ENCODE data around the gene REN.

The REN gene

DNA sequence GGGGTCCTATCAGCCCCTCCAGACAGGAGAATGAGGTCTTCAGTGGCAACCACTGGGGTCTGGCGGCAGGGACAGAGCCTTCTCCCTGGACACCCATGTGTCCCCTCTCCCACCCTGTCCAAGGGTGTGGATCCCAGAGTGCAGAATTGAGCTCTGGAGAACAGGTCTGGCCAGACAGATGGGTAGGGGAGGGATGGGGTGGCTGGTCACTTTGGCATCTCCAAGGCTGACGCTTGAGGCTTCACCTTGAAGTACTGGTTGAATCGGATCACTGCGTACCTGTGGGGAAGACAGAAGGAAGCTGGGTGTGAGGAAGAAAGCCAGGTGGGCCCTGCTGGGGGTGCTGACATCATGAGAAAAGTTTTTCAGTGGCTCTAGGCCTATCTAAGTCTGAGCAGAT, 34.2 kb downstream of the REN start:
- DNase-seq (ENCODE audit: low spot score) = no peak

DNA sequence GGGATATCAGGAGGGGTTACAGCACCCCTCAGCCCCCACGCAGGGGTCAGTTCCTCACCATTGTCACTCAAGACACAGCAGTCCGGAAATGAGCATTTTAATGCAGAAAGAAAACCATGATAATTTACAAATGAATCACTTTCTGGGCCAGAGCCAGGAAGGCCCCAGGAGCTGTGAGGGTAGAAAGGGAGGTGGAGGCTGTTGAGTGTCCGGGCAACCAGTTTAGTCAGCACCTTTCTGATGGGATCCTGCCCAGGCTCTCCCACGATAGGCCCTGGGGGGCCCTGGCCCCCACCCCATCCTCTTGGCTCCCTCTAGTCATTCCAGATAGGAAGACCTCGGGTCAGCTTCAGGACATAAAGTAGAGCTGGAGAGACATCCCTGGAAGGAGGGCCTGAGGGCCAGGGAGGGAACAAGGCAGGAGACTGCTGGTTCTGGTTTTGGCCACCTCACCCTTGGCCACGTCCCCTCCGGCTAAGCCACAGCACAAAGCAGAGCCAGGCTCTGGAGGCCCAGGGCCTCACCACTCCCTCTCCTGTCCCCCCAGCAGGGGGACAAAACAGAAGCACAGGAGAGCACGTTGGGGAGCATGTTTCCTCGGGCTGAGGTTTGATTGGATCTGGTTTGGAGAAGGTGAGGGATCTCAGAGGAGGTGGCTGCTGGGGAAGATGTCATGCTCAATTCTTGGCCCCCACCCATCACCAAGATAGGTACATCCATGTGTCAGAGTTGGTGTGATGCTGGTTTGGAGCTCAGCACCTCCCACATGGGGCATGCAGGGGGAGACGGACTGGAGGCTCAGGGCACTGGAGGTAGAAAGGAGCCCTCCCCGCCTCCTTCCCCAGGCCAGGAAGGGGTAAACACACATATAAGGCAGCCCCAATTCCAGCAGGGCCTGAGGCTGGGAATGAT, 34.9 kb downstream of the REN start:
- DNase-seq (ENCODE audit: low spot score) = no peak

DNA sequence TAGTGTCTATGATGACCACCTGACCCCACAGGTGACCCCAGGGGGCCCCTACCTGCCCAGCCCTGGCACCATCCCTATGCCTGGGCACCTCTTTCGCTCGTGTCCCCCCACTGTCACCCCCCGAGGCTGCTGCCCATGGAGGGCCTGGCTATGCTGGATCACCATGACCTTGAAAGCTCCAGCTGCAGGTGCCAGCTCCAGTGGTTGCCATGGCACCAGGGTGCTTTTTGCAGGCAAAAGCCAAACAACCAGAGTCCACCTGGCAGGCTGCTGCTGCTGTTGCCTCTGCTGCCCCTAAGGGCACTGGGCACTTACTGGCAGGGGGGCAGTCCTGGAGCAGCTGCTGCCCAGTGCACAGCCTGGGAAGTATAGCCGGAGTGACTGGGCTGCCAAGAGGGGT, 36.0 kb downstream of the REN start:
- no peak for DNase-seq (ENCODE audit: low spot score)

DNA sequence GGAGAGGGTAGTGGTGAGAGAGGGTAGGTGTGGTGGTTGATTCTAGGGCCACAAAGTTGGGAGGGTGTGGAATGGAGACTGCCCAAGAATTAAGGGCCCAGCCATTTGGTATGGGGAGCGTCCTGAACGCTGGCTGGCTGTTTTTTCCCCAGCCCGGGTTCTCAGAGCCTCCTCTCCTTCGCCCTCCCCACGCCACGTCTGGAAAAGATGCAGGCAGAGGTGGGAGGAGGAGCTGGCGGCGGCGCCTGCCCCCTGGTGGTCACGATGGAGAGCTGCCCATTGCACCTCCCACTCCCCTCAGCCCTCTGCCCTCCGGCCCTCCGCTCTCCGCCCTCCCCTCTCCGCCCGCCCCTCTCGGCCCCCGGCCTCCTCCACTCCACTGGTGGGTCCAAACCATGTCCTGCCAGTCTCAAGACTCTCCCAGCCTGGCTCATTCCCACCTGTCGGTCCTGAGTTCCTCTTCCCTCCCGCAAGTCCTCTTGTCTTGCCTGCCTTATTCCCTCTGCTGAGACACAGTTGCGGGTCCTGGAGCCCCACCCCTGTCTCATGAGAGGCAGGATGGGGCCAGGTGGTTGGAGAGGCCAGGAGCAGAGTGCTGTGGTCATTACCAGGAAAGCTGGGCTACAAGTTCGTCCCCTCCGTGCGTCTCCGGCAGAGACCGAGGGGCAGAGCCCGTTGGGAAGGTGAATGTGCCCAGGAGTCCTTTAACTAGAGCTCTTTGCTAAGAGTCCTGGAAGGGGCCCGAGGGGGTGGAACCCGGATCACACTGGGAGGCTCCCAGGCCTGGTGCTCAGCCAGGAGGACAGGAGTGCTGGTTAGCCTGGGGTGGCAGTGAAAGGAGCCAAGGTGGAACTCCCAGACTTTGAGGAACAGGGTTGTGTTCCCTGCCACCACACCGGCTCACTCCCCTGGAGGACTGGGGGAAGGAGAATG, 36.9 kb downstream of the REN start:
- DNase-seq (ENCODE audit: low spot score) = peak; percentile 88

DNA sequence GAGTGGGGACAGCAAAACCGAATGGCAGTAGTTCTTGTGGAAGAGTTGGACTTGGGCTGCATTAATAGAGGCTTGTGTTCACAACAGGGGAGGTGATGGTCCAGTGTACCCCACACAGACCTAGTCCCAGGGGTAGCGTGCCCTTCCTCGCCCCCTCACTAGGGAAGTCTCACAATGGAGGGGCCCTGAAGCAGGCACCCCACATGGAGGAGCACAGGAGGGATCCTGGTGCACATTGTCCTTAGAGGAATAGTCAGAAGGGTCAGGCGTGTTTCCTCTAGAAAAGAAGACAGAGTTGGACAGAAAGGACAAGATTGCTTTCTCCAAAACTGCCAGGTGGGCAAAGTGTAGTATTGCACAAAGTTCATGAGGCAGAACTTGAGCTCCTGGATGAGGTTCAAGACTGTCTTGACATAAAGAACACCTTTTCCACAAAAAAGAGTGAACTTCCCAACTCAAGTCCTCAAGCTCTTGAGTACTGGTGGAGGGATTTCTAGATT, 37.6 kb downstream of the REN start:
- no peak for DNase-seq (ENCODE audit: low spot score)

DNA sequence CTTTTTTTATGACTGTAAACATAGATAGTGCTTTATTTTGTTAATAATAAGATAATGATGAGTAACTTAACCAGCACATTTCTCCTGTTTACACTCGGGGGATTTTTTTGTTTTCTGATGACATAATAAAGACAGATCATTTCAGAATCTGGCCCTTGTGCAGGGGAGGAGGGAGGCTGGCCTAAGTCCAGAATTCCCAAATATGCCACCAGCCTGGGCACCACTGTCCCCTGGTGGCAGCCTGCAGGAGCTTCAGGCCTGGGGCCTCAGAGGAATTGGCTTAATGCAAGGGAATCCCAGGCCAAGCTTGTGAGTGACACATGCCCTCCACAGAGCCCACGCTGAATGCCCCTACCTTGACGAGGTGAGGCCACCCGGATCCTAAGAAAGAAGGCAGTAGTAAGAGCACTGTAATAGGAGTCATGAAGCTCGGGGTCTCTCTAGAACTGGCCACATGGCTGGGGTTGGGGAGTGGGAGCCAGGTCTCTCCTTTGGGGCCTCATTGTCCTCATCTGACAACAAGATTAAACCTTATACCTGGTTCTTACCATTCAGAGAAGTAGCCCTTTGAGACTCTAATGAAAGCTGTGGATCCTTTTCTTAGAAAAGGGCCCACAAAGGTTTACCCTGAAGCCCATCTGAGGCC, 38.4 kb downstream of the REN start:
- DNase-seq (ENCODE audit: low spot score) = peak; percentile 78

DNA sequence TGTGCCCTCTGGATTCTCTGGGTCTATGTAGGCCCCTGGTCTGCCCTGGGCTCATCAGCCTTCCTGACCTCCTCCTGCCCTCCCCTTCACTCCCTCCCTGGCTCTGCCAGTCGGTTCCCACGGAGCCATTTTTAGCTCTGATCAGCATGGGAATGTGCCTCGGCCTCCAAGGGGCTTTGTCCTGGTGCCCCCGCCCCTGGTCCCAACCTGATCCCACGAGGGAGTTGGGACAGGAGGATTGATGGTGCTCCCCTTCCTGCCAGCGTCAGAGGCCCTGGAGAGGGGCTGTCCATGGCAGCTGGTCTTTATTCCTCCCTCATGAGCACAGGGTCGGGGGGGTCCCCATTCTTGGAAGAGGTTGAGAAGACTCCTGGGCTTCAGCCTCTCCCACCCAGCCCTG, 39.2 kb downstream of the REN start:
- DNase-seq (ENCODE audit: low spot score) = no peak

DNA sequence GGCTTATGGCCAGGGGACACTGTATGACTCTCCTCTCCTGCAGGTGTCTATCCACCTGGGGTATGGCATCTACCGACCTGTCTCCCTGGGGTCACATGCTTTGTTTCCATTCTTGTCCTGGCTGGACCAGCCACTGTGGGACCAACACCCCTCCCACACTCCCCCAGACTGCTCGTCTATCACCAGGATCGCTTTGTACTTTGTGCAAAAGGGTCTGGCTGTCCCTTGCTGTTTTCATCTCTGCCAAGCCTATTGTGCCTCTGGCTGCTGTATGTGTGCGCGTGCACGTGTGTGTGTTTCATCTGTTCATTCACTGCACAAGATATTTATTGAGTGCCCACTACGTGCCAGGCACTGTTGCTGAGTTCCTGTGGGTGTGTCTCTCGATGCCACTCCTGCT, 39.8 kb downstream of the REN start:
- DNase-seq (ENCODE audit: low spot score) = no peak

DNA sequence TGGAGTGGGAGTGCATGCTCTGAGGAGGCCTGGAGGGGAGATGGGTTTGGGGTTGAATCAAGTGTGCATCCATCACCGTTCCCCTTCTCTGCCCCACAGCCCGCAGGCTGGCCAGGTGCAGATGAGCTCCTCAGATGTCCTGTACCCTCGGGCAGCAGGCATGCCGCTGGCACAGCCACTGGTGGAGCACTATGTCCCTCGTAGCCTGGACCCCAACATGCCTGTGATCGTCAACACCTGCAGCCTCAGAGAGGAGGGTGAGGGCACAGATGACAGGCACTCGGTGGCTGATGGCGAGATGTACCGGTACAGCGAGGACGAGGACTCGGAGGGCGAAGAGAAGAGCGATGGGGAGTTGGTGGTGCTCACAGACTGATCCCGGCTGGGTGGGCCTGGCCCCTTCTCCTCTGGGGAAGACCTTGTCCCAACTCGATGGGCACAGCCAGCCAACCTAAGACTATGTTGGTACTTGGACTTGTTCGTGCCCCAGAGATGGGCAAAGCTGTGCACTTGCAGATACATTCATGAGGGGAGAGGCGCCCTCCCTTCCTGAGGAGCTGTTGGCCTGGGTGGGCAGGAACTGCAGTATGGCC, 40.3 kb downstream of the REN start:
- DNase-seq (ENCODE audit: low spot score) = no peak

DNA sequence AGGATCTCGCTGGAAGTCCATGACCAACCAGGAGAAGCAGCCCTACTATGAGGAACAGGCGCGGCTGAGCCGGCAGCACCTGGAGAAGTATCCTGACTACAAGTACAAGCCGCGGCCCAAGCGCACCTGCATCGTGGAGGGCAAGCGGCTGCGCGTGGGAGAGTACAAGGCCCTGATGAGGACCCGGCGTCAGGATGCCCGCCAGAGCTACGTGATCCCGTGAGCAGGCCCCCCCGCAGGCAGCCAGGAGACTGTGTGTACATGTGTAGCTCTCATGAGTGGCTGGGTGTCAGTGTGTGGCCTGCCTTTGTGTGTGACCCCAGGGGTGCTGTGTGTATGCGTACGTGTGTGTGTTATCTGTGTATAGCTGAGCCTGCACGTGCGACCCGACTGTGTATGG, 41.5 kb downstream of the REN start:
- no peak for DNase-seq (ENCODE audit: low spot score)

DNA sequence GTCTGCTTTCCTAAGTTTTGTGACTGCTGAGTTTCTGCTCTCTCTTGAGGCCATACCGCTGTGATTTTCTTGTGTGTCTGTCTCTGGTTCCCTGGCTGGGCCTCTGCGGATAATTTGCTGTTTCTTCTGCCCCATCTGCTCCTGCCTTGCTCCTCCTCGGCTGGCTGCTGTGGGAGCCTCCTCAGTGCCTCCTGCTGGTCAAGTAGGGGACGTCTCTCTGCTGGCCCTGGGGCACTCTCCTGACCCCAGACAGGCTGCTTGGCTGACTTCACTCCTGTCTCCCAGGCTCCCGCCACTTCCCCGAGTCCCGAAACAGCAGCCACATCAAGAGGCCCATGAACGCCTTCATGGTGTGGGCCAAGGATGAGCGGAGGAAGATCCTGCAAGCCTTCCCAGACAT, 42.8 kb downstream of the REN start:
- DNase-seq (ENCODE audit: low spot score) = peak; percentile 69

DNA sequence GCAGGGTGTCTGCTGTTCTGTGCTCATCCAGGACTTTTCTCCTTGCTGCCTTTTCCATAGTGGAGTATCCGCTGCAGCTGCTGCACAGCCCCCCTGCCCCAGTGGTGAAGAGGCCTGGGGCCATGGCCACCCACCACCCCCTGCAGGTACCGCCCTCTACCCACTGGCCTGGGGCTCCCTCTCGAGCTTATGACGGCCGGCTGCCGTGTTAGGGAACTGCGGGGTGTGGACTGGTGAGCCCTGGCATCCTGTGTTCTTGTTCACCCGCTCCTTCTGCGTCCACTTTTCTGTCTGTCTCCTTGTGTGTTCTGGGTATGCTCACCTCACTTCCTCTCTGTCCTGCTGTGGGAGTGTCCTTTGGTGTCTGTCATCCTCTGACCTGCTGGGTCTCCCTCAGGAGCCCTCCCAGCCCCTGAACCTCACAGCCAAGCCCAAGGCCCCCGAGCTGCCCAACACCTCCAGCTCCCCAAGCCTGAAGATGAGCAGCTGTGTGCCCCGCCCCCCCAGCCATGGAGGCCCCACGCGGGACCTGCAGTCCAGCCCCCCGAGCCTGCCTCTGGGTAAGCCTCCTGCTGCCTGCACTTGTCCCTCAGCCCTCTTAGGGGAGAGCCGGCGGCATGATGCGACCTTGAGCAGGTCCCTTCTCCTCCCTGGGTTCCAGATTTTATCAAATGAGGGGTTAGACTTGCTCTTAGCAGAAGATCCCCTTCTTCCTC, 44.1 kb downstream of the REN start:
- no peak for DNase-seq (ENCODE audit: low spot score)

DNA sequence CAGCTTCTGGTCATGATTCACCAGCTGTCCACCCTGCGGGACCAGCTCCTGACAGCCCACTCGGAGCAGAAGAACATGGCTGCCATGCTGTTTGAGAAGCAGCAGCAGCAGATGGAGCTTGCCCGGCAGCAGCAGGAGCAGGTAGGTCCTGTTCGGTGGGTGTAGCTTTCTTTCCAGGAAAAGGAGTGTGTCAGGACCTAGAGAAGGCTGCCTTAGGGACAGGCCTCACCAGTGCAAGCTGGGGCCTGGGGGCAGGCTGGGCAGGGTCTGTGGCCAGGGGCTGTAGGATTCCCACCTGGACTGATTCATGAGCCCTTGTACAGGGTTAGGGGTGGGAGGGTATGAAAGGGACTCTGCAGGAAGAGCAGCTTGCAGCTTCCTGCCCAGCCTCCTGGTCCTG, 49.6 kb downstream of the REN start:
- no peak for DNase-seq (ENCODE audit: low spot score)

DNA sequence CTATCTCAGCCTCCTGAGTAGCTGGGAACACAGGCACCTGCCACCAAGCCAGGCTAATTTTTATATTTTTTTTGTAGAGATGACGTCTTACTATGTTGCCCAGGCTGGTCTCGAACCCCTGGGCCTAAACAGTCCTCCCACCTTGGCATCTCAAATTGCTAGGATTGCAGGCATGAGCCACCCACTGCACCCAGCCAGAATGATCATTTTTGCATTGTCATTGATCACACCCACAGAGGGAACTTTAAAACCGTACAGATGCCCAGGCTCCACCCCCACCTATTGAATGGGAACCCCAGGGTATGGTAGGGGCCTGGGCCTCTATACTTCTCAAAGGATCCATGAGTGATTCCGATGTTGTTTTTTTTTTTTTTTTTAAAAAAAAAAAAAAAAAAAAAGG, 51.0 kb downstream of the REN start:
- no peak for DNase-seq (ENCODE audit: low spot score)

DNA sequence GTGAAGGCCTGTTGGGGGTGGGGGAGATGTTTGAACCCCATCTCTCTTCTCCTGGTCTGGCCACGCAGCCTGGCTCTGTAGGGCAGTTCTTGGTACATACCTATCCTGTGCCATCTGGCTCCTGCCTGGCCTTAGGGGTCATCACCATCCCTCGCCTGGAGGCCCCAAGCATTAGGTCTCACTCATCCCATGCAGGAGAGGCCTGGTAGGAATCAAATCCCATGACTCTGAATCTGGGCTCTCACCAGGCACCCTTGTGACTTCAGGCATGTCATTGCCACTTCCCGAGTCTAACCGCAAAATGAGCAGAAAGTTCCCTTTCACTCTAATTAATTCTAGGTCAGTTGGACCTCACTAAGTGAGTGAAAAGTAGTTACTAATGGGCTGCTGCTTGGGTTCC, 51.5 kb downstream of the REN start:
- no peak for DNase-seq (ENCODE audit: low spot score)

DNA sequence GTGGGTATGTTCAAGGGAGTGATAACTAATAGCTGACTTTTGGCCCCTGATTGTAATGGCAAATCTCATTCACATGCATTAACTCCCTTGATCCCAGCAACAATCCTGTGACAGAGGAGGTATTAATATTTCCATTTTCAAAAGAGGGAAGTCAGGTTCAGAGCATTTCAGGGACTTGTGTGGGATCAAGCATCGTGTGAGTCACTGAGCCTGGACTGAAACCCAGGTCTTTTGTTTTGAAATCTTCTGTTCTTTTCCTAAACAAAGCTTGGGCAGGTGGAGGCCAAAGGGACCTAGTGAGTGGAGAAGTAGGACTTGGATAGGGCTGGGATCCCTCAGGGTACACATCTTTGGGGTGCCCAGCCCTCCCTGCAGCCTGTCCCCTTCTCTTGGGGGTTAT, 52.2 kb downstream of the REN start:
- DNase-seq (ENCODE audit: low spot score) = no peak

DNA sequence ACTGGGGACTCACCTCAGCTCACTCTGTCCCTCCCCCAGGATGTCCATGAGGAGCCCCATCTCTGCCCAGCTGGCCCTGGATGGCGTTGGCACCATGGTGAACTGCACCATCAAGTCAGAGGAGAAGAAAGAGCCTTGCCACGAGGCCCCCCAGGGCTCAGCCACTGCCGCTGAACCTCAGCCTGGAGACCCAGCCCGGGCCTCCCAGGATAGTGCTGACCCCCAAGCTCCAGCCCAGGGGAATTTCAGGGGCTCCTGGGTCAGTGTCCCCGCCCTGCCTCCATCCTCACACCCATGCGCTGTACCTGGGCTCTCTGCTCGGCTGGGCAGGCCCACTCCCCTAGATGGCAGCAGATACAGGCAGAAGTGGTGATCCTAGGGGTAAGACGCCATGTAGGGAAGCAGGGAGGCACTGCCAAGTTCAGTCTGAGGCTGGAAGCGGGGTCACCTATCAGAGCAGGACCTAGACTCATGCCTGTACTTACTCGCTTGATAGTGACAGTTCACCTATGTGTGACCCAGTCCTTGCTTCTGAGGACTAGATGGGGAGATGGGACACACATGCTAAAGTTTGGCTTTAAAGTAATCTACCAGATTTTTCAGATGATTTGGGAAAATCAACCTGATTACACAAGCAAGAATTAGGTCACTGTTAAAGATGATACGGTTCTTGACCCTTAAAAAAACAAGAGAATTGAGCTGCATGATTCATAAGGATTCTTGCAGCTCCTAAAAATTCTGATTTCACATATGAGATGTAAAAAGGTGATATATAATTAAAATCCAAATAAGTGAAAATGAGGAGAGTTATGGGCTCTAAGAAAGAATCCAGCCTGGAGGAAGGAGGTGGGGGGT, 53.0 kb downstream of the REN start:
- DNase-seq (ENCODE audit: low spot score) = no peak

DNA sequence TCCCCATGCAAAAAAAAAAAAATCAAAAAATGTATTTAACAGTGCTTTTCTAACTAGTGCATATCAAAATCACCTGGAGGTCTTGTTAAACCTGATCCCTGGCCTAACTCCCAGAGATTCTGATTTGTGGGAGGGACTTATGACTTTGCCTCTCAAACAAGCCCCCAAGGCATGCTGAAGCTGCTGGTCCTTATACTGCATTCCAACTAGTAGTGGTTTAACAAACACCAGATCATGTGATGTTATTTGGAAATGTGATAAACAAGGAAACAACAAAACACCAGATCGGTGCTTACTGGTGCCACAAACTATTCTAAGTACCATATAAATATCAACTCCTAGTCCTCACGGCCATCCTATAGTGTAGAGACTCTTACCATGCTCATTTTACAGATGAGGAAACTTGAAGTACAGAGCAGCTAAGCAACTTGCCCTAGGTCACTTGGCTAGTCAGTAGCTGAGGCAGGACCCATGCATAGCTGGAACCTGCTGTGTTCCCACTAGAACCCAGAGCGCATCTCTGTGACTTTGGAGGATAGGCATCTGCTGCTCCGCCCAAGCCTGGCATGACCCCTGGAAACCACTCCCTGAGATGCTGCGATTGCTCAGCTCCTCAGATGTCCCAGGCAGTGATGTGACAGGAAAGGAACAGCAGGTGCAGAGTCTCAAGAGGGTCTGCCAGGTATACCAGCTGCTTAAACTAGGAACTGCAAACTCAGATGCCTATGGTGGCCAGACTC, 55.1 kb downstream of the REN start:
- DNase-seq (ENCODE audit: low spot score) = no peak

DNA sequence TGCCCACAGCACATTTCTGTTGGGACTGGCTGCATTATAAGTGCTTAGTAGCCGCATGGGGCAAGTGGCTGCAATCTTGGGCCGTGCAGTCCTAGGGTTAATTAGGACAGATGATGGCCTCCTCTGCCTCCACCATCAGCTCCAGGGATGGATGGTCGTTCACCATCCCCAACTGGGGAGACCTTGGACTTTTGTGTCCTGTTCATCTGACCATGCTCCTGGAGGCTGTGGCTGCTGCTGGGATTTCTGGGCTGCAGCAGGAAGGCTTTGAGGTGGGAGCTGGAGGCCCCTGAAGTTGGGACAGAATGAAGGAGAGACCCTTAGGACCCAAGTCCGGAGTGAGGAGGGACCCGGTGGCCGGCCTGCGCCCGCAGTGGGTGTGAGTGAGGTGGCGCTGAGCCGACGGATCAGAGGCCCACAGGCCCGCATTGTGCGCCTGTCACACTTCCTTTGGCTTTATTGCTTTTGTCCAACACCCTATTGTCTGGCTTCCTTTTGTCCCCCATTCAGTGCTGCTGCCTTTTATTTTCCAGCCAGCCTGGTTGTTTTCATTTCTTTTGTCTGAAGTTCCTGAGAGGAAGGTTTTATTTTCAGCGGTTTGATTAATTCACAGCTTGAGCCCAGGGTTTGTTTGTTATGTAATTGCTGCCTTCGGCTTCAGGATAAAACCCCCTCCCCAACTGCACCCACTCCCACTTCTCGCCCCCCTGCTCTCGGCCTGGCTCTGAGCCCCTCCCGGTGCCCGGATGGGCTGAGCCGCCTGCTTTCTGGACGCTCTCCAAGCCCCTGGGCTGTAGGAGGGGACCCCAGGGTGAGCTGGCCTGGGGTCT, 57.6 kb downstream of the REN start:
- peak; percentile 82 for DNase-seq (ENCODE audit: low spot score)
